Skeletal muscle cell (primary cell): Measurements from ENCODE around the gene ADRA2A.

ENCODE experiments used
- DNase-seq: peaks from one replicate; pipeline ENCODE4 v3.0.0-alpha.2; 2010; ENCODE audit warnings: low read depth
- H3K4me3 ChIP-seq: 2 replicates; pipeline ENCODE4 v1.5.1; 2011; ENCODE audit warnings: low read depth, mild to moderate bottlenecking, control low read depth, low read length, moderate library complexity

ADRA2A gene

DNA sequence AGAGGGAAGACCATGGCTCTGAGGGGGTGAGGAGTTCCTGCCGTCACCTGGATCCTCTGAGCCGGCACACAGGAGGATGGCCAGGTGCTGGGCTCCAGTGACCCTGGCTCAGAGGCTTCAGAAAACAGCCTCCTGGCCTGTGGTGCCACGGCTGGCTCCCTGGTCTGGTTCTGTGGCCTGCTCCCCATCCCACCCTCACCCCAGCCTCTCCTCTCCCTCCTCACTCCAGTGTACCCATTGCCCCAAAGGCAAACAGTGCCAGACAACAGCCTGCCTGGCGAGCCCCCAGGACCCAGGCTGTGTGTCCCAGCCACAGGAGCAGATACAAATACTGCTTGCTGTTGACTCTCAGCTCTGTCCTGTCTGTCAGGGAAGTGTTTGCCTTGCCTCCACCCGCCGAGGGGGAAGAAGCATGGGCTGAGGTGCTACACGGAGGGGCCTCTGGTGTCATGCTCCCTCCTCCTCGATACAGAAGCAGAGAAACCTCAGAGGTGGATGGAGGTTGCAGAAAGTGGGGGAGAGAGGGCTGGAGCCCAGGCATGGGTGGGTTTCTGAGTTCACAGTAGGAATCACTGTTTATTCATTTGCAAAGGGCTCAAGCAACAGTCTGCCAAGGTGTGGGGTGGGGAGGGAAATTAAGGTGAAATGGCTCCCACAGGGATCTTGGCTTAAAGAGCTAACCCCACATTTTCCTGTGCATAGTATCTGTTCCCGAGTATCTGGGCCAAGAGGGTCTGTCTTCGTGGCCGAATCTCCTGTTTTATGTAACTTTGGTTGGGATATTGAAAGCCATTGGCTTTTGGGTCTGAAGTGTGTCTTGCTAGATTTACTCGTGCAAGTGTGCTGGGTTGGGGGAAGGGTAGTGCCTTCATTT, 5.5 kb downstream of the ADRA2A start:
- no peak overlapping the region for H3K4me3 ChIP-seq
- DNase-seq = no peak

DNA sequence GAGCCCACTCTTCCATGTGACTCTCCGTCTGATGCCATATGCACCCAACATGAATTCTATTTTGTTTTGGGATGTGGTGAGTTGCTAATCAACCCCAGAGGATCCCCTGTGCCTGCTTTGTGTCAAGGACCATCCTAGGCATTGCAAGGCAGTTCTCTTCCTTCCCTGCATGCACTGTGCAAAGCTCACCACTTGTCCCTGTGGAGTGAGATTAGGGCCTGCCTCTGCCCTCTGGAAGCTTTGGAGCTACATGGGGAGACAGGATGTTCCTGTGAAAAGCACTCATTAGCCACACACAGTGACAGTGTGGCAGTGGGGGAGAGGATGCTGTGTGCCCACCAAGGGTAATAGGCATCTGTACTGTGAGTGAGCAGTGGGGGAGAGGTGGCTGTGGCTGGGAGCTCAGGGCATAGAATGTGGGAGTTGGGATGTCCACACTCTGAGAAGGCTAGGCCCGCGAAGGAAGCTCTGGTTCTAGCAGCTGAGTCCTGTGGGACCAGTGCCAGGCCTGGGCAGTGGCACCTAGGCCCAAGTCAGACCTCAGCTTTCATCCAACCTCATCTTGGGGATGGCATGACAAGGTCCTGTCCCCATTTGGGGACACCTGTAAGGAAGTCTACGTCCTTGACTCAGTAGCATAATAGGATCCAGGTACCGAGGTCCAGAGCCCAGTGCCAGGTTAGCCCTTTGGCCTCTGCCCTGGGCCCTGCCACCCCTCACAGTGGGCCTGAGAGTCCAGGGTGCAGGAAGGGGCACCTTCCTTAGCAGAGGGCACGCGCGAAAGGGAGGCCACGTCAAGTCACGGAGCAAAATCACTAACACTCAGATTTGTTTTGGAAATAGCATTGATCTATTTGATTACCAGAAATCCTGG, 6.6 kb downstream of the ADRA2A start:
- no peak for DNase-seq
- H3K4me3 ChIP-seq = no peak overlapping the region

DNA sequence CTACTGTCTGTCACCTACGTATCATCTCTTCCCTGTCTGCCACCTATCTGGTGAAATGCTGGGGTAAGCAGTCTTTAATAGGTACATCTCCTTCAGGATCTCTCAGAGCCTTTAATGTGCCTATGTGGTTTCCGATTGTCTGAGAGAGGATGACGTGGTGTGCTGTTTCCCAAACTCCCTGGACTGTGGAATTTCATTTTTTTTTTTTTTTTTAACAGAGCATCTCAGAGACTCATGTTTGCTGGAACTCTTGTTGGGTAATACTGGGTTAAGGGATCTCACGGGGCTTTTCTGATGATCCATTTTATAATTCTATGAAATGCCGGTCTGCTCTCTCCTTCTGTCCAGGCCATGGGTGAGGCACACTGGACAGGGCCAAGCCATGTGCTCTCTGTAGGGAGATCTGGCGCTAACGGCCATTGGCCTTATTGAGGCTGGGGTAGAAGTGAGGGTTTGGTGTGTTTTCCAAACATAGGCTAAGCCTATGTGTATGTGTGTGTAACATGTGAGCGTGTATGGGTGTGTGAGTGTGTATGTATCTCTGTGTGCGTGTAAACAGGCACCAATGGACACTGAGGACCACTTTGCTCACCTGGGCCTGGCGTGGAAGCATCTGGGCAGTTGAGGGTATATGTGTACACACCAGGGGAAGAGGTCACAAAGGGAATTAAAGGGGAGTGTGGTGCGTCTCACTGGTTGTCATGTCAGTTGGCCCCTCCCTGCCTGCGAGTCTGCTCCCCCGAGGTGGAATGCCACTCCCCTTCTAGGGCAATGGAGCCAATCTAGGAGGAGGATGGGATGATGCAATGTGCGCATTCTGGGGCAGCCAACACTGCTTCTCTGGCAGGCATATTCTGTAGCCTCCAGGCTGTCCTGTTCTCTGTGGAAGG, 7.8 kb downstream of the ADRA2A start:
- no peak overlapping the region for H3K4me3 ChIP-seq
- no peak for DNase-seq

DNA sequence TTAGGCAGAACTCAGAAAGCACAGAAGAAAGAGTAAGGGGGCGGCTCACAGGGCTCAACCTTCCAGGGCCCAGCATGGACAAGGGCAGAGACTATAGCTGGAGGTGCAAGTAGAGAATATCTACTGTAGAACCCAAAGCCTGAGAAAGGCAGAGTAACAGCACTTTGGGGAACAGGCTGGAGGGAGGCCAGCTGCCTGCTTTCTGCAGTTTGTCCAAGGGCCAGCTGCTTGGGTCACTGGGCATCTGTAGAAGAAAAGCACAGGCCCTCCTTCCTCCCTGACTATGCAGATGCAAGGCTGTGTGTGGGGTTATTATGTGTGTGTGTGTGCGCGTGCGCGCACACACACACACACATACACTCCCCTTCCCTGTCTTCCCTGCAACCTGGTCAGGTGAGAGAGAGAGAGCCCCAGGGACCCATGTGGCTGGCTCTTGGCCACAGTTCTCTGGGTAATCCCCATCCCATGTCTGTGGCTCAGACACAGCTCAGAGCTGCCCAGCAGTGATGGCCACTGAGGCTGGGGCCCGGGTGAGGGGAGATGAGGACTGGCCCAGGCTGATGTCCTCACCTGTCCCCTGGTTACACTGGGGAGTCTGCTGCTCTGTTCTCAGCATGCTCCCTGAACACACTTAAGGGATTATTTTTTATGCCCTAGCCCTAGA, 9.0 kb downstream of the ADRA2A start:
- no peak for DNase-seq
- no peak overlapping the region for H3K4me3 ChIP-seq

DNA sequence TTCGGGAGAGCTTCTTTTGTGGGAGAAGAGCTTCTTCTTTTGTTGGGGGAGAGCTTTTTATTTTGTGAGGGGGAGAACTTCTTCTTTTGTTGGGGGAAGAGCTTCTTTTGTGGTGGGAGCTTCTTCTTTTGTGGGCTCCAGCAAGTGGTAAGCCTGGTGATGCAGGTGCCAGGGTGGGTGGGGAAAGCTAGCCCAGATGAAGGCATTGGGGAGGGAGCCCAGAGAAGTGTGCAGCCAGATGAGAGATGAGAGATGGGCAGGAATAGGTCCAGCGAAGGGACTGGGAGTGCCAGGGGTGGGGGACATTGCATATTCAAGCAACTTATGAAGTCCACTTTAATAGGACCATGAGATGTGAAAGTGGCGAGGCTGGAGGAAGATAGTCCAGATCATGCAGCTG, 9.7 kb downstream of the ADRA2A start:
- no peak for DNase-seq
- H3K4me3 ChIP-seq = no peak overlapping the region

DNA sequence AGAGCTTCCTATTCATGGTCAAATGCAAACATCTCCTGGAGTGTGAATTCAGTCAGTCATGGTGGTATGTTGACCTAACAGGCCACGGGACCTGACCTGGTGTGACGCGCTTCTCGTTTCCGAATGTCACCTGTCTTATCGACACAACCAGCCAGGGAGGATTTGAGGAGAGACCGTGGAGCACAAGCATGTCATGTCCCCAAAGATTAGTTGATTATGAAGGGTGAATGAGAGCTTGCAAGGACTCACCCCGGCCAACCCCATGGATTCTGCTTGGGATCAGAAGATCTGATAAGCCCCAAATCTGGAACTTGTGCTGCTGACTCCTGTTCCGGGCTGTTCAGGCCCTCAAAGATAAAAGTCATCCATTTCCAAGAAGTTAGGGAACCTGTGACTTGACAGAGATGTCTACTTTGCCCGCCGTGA, 10.5 kb downstream of the ADRA2A start:
- no peak overlapping the region for H3K4me3 ChIP-seq

DNA sequence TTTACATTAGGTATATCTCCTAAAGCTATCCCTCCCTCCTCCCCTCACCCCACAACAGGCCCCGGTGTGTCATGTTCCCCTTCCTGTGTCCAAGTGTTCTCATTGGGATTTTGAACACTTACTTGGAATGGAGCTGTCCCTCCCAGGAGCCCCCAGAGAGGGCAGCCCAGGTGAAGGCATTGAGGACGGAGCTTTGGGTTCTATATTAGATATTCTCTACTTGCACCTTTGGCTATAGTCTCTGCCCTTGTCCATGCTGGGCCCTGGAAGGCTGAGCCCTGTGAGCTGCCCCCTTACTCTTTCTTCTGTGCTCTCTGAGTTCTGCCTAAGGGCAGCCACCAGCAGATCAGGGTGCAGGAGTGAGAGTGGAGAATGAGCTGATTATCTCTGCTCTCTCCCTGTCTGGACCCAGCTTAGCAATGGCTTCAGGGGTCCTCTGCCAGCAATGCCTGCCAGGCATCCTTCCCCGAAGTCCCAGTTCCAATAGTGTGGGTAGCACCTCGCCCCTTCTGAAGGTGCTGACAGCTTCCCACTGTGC, 11.2 kb downstream of the ADRA2A start:
- H3K4me3 ChIP-seq = no peak overlapping the region
- DNase-seq = no peak

More for the DNA sequence above, 10.5 kb downstream of the ADRA2A start:
- DNase-seq = no peak

DNA sequence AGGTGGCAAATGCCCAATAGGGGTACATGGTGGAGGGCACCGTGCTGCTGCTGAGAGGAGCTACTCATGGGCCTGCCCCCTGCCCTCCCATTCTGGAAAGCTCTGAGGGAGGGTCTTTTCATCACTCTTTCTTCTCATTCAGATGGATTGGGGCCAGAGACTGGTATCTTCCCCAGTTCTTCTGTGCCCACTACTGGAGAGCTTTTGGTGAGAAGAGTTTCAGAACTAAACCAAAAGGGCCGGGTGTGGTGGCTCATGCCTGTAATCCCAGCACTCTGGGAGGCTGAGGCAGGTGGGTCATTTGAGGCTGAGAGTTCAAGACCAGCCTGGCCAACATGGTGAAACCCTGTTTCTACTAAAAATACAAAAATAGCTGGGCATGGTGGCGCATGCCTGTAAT, 12.5 kb downstream of the ADRA2A start:
- H3K4me3 ChIP-seq = no peak overlapping the region
- DNase-seq = no peak

DNA sequence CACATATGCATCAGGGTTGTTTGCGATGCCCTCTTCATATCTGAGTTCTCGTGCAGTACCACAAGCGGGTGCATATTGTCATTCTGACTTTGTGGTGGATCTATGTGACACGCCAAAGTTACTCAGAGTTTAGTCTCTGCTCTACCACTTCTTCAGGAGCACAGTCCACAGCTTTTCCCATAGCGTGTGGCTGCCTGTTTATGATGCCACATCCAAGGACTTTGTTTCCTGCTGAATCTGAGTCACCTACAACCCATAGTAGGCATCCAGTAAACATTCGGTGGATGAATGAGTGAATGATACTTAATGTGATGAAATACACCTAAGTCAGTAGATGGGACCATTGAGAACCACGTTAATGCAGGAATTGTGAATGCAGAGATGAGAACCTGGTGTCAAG, 15.0 kb downstream of the ADRA2A start:
- H3K4me3 ChIP-seq = no peak overlapping the region
- no peak for DNase-seq

DNA sequence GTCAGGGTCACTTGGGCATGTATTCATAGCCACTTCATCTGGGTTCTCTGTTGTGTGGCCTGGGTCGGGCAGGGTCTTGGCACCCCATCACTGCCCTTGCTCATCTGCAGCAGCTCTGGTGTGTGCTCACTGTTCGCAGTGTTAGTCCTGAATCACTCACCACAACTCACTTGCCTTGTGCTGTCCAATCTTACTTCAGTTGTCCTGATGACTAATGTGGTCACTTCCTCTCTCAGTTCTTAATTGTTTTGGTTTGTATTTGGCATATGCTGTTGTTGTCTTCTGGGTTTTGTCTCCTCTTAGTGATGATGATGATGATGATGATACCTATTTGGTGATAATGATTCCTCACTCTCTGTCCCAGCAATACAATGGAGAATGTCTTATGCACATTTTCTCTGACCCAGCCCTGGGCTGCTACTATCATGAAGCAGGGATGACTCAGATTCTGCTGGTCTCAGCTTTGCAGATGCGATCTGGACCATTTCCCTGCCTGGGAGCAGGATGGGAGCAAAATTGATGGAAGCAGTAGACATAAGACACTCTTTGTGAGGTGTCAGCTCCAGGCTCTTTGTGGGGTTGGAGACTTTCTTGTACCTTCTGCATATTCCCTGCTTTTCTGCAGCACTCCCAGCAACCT, 17.0 kb downstream of the ADRA2A start:
- no peak for DNase-seq
- H3K4me3 ChIP-seq = no peak overlapping the region

DNA sequence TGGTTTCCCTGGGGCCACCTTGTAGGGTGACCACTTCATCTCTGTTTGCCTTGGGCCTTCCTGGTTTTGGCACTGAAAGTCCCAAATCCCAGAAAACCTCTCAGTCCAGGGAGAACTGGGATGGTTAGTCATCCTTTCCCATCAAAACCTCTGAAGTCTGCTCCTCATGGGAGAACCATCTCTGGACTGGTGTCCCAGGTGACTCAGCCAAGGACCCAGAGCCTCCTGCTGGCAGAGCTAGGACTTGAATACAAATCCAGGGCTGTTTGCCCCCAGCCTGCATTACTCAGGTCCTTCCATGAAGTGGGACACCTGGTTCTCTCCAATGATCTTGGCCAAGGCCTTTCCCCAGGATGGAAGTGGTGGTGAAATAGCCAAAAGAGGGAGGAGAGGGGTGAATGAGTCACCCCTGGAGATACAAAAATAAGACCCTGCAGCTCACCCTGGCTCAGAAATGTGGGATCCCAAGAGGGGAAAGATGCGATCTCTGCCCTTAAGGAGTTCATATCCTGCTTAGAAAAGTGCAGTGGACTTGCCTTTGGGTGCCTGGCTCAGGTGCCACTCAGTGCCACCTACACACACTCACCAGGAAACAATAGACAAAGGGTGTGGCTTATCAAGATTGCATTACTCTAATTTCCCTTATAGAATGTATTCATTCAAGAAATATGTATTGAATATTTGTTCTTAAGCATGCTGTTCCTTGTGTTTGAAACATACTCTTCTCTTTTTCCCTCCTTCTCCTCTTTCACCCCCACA, 22.0 kb downstream of the ADRA2A start:
- DNase-seq = no peak
- no peak overlapping the region for H3K4me3 ChIP-seq

DNA sequence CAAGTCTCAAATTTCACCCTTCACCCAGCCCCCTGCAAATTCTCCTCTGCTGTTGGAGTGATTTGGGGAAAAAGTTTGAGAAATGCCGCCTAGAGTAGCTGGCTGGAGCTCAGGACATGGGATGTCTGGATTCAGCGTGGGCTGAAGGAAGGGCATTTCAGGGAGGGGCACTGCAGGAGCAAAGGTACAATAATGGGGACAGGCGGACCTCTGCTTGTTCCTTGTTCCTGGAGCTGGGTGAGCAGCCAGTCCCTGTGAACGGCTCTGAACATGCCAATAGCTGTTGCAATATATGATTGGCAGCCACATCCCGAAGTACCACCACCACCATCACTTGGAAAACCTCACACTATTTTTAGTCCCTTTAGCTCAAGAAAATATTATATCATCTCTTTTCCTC, 23.4 kb downstream of the ADRA2A start:
- H3K4me3 ChIP-seq = no peak overlapping the region
- no peak for DNase-seq

DNA sequence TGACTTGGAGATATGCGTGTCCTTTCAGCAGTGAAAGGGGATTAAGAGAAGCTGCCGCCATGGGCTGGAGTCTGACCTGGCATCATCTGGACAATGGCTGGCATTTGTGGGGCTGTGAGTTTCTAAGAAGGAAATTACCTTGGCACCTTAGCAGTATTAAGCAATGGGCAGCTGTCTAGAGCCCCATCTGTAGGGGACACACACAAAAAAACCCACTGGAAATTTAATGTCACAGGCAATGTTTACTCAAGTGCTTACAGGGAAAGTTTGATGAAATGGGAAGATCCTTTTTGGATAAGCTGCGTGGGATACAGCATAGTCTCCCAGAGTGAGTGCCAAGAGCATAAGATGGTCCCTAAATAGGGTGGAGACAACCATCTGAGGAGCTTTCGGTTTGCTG, 25.0 kb downstream of the ADRA2A start:
- no peak overlapping the region for H3K4me3 ChIP-seq
- no peak for DNase-seq

DNA sequence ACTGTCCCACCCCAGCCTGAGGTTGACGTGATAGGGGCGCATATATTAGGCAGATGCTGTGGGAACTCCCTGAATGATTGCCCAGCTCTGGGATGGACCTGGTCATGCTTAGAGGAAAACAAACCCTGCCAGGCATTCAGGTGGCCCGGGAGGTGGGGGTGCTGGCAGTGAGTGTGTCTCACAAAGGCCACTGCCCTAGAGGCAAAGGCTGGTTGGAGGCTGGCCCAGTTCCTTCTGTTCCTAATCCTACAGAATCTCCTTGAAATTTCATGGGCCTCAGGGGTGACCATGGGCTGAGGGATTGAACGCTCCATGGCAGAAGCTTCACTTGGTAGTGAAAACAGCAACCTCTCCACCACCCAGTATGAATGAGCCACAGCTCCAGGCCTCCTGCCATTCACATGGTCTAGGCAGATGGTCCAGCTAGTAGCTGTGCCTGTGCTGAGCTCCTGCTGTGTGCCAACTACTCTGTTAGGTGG, 25.6 kb downstream of the ADRA2A start:
- no peak overlapping the region for H3K4me3 ChIP-seq
- DNase-seq = no peak

DNA sequence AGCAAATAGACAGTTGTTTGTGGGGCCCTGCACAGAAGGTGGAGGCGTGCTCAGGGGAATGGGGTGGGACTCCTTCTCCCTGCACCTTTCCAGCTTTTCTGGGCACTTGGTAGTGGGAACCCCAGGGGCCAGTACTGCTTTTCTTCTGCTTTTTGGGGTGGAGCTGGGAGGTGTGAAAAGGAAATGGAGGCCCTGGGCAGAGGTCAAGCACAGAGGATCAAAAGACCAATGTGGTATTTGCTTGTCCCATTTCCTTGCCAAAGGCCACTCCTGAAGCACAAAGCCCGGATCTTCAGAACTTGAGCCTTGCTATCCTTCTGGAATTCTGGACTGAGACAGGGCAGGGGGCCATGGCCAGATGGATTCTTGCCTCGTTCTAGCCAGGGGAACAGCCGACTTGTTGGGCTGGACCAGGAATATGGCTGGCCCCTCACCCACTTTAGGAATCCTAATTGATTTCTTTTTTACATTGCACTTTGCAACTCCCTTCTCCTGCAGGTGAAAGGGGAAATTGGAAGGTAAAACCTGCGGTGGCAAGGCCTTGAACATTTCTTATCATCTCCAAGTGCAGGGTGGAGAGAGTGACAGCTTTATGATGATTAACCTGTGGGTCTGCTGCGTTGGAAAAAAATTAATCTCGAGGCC, 26.5 kb downstream of the ADRA2A start:
- no peak overlapping the region for H3K4me3 ChIP-seq
- no peak for DNase-seq

DNA sequence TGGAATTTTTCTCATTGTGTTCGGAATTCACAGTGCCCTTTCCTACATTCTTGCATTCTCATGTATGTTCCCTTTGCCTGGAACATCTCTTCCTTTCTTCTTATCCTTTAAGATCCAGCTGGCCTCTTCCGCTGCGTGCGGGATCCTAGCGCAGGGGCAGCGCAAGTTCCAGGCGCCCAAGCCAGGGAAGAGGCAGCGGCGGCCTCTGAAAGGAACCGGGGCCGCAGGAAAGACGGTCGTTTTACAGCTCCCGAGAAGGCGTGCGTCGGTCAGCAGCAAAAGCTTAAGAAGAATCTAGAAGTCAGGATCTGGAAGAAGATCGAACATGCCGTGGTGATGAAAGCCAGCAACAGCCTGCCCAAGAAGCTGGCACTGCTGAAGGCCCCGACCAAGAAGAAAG, 28.0 kb downstream of the ADRA2A start:
- H3K4me3 ChIP-seq = no peak overlapping the region
- DNase-seq = no peak

DNA sequence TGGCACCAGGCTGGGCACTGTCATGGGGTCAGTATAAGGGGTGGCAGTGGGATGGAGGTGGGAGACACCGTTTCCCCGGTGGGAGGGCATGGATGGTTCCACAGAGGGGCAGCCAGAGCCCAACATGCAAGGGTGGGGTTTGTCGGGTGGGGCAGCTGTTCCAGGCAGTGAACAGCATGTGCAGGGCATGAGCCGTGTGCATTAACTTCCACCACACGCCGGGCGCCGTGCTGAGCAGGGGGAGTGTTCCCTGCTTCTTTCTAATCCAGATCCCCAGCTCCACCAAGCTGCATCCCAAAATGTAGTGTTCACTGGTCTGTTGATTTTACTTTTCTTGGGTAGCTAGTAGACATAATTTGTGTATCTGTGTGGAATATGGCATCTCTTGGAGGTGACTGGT, 29.3 kb downstream of the ADRA2A start:
- no peak for DNase-seq
- no peak overlapping the region for H3K4me3 ChIP-seq
